Measurements from ENCODE around the gene MORN3. TPM values are rescaled to one million over a fixed set of nuclear protein-coding genes. Genes with fewer than 3 reads are reported as not detected.
"Not testable (repeated sequence)": the region's sequence is repeated elsewhere in the genome, so short reads cannot be mapped to it uniquely, and the experiment has no call there.

MORN3 gene
- total RNA-seq, 4 donors from 2014 or later, result 2.3 to 5.9 (median 5.3) TPM

DNA sequence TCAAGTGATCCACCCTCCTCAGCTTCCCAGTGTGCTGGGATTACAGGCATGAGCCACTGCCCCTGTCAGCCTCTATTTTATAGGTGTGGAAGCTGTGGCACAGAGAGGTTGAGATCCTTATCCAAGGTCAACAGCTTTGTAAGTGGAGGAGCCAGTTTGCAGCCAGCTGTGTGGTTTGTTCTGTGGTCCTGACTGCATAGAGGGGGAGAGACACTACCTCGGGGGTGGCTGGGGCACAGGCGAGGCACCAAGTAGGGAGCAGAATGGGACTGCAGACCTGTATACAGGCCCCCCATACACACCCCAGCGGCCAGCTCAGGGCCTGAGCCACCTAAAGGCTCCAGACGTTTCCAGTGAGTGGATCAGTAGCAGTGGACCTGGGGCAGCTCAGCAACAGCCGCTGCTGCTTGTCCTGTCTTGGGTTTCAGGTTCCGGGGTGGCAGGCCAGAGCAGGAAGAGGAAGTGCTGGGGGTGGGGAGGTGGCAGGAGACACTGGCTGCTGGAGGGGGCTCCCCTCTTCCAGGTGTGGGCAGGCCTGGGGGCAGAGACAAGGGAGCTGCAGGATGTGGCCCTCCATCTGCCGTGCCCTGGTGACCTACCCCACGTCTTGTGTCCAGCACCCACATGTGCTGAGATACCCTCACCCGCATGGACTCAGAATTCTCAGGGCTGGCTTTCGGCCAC is 32.1 kb downstream of the MORN3 start:
- TF ChIP-seq POLR2A (IDR thresholded peaks at IDR 0.05), result no peak
- TF ChIP-seq, protein P1, sequence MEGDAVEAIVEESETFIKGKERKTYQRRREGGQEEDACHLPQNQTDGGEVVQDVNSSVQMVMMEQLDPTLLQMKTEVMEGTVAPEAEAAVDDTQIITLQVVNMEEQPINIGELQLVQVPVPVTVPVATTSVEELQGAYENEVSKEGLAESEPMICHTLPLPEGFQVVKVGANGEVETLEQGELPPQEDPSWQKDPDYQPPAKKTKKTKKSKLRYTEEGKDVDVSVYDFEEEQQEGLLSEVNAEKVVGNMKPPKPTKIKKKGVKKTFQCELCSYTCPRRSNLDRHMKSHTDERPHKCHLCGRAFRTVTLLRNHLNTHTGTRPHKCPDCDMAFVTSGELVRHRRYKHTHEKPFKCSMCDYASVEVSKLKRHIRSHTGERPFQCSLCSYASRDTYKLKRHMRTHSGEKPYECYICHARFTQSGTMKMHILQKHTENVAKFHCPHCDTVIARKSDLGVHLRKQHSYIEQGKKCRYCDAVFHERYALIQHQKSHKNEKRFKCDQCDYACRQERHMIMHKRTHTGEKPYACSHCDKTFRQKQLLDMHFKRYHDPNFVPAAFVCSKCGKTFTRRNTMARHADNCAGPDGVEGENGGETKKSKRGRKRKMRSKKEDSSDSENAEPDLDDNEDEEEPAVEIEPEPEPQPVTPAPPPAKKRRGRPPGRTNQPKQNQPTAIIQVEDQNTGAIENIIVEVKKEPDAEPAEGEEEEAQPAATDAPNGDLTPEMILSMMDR (IDR thresholded peaks at IDR 0.05), result no peak
- intact Hi-C loops (cut with DNase I; ENCODE audit: low total_unique reads), result no loop called here
- no peak overlapping the region for H3K4me3 ChIP-seq (ENCODE audit: low read depth, poor library complexity, severe bottlenecking)
- 53 to 70% methylated on average over 8 to 10 of the region's 10 CpGs for WGBS, 2 donors
- DNase-seq (ENCODE audit: low spot score in 2 of 2), result peak in 1 of 2 donors; percentile 89

DNA sequence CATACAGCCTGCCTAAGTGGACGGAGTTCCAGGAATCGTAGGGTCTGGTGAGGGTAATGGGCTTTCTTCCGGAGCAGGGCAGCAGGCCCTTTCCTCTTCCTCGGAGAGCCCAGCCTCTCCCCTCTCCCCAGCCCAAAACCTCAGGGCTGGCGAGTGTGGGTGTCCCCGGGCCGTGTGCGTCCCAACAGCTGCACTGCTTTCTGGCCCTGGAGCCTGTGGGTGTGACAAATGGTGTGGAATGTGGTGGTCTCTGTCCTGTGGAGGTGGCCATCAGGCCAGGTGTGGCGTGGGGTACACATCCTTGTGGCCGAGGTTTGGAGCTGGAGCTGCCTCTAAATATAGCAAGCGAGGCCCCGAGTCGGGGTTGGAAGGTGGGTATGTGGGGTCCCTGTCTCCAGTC is 34.6 kb downstream of the MORN3 start:
- no peak overlapping the region for H3K4me3 ChIP-seq (ENCODE audit: low read depth, poor library complexity, severe bottlenecking)
- TF ChIP-seq POLR2A (IDR thresholded peaks at IDR 0.05), result no peak
- TF ChIP-seq, protein P1 (IDR thresholded peaks at IDR 0.05), result no peak
- WGBS, 2 donors, result 60 to 70% methylated on average over 9 to 13 of the region's 13 CpGs
- intact Hi-C loops (cut with DNase I; ENCODE audit: low total_unique reads), result no loop called here
- DNase-seq (ENCODE audit: low spot score in 2 of 2), result no peak

DNA sequence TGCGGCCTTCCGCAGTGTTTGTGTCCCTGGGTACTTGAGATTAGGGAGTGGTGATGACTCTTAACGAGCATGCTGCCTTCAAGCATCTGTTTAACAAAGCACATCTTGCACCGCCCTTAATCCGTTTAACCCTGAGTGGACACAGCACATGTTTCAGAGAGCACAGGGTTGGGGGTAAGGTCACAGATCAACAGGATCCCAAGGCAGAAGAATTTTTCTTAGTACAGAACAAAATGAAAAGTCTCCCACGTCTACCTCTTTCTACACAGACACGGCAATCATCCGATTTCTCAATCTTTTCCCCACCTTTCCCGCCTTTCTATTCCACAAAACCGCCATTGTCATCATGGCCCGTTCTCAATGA is 35.6 kb downstream of the MORN3 start:
- 58 to 68% methylated on average over 6 of the region's 11 CpGs for WGBS, 2 donors
- DNase-seq (ENCODE audit: low spot score in 2 of 2); intact Hi-C loops (cut with DNase I; ENCODE audit: low total_unique reads); H3K4me3 ChIP-seq (ENCODE audit: low read depth, poor library complexity, severe bottlenecking): not testable (repeated sequence)

DNA sequence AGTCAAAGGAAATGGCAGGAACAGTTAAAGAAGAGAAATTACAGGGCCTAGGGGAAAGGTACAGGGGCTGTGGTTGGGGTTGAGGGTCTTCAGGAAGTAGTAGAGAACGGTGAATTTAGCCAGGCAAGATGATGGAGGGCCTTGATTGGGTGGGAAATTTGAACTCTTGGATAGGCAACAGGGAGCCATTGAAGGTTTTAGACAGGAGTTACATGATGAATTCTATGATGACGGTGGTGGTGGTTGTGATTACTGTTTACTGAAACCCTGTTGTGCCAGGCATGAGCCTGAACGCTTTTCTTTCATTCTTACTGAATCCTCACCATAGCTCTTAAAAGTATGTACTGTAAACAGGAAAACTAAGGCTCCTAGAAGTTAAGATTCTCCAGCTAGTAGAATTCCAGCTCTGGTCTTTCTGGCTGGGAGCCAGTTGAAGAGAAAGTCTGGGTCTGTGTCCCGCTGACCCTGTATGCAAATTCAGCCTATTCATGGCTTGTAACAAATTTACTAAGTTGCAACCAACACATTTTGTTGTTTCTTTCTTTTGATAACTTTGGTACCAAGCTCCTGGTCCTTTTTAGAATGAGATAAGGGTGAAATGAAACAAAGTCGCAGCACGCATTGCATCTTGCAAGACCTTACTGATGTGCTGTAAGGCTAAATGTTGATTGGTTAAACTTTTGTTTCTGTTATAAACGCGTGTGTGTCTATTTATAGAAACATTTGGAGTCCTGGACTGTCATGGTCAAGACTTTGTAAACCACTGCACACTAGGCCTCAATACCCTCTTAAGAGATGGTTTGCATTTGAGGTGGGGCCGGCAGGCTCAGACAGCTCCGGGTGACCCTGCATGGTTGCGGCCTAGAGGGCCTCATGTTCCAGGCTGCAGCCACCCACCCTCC is 37.1 kb downstream of the MORN3 start:
- intact Hi-C loops (cut with DNase I; ENCODE audit: low total_unique reads), result no loop called here
- 65% methylated on average over 11 of the region's 11 CpGs for WGBS, 2 donors
- TF ChIP-seq, protein P1 (IDR thresholded peaks at IDR 0.05), result no peak
- TF ChIP-seq POLR2A (IDR thresholded peaks at IDR 0.05), result no peak
- no peak for DNase-seq (ENCODE audit: low spot score in 2 of 2)
- H3K4me3 ChIP-seq (ENCODE audit: low read depth, poor library complexity, severe bottlenecking), result no peak overlapping the region

DNA sequence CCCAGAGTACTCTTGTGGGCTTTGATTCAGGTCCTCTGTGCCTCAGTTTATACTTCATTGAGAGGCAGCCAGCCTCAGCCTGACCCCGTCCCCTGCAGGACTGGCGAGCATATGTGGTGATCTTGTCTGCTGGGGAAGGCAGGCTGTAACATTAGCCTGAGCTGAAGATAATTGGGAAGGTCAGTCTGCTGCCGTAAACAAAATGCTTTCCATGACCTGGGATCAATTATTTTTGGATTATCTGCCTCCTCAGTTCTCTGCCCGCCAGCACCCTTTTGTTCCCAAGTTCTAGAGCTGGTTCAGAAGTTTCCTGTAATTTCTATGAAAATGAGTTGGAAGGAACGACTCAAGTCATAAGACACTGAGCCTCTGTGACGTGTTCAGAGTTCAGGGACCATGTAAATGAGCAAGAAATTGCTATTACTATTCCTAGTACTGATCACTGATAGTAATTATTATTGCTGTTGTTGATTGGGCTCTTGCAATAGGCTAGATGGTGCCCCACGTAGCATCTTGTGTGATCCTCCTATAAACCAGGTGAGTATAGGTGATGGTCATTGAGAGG is 38.6 kb downstream of the MORN3 start:
- TF ChIP-seq, protein P1 (IDR thresholded peaks at IDR 0.05), result no peak
- no peak for TF ChIP-seq POLR2A (IDR thresholded peaks at IDR 0.05)
- intact Hi-C loops (cut with DNase I; ENCODE audit: low total_unique reads), result no loop called here
- no peak overlapping the region for H3K4me3 ChIP-seq (ENCODE audit: low read depth, poor library complexity, severe bottlenecking)
- no peak for DNase-seq (ENCODE audit: low spot score in 2 of 2)
- WGBS, 2 donors, result 74 to 76% methylated on average over 7 of the region's 7 CpGs

DNA sequence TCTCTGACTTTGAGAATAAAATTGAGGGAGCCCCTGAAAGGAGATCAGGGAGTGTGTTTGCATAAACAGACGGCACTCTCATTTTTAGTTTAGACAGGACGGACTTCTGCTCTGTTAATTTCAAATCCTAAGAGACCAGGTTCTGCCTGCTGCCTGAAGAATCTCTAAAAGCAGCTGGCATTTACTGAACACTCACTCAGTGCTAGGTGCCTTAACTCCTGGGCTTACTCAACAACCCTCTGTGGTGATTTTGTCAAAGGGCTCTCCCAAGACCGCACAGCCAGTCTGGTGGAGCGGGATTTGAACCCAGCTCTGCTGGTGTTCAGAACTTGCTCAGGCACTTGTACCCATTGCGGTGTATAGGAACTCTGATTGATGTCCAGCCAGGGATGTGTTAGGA is 40.9 kb downstream of the MORN3 start:
- 51 to 63% methylated on average over 5 of the region's 5 CpGs for WGBS, 2 donors
- no peak overlapping the region for H3K4me3 ChIP-seq (ENCODE audit: low read depth, poor library complexity, severe bottlenecking)
- no peak for TF ChIP-seq POLR2A (IDR thresholded peaks at IDR 0.05)
- TF ChIP-seq, protein P1 (IDR thresholded peaks at IDR 0.05), result no peak
- intact Hi-C loops (cut with DNase I; ENCODE audit: low total_unique reads), result loop anchor here (5.0 to 10.0 kb wide), 2 partner anchors 44 to 54 kb away; no protein-coding TSS in a partner anchor
- no peak for DNase-seq (ENCODE audit: low spot score in 2 of 2)
